ENCODE data around the gene EEFSEC. TPM values are rescaled to one million over a fixed set of nuclear protein-coding genes. Genes with fewer than 3 reads are reported as not detected.
A peak's percentile ranks its signal among the peaks of the same experiment; 100 is the strongest.

EEFSEC gene
- total and polyA plus RNA-seq, 2 experiments from 2014 or later, result 26.7 to 47.9 TPM

GRCh38 chr3:128131897-128132646, 21.2 kb upstream of the EEFSEC start:
- no peak for DNase-seq (ENCODE audit: low read depth in 1 of 2, low spot score in 1 of 2)
- H3K4me3 ChIP-seq, result no peak overlapping the region
- no peak for TF ChIP-seq CTCF (IDR thresholded peaks at IDR 0.05; ENCODE audit: low read depth, low read length)
- no peaks in the 10 kb centered on the region for H3K9me3 ChIP-seq (ENCODE audit: low read depth)
- no peaks in the 10 kb centered on the region for H3K4me1 ChIP-seq (ENCODE audit: low read depth)
- no peaks in the 10 kb centered on the region for H3K36me3 ChIP-seq
- H3K27ac ChIP-seq, result no peak overlapping the region
- peaks cover 13% of the 10 kb centered on the region for H3K27me3 ChIP-seq

GRCh38 chr3:128133273-128133883, 19.9 kb upstream of the EEFSEC start:
- peak in 1 of 2 donors; percentile 84 for DNase-seq (ENCODE audit: low read depth in 1 of 2, low spot score in 1 of 2)
- Histone ChIP-seq H3K4me1 (ENCODE audit: low read depth) (no peaks in the 10 kb centered on the region), H3K9me3 (ENCODE audit: low read depth) (no peaks in the 10 kb centered on the region), H3K27me3 (peaks cover 23% of the 10 kb centered on the region), H3K36me3 (no peaks in the 10 kb centered on the region), H3K27ac (no peak overlapping the region), H3K4me3 (no peak overlapping the region)
- TF ChIP-seq CTCF (IDR thresholded peaks at IDR 0.05; ENCODE audit: low read depth, low read length), result peak; percentile 80

GRCh38 chr3:128143496-128143895, 9.8 kb upstream of the EEFSEC start:
- no peak for TF ChIP-seq CTCF (IDR thresholded peaks at IDR 0.05; ENCODE audit: low read depth, low read length)
- Histone ChIP-seq H3K27ac (no peak overlapping the region), H3K36me3 (no peaks in the 10 kb centered on the region), H3K4me1 (ENCODE audit: low read depth) (no peaks in the 10 kb centered on the region), H3K4me3 (no peak overlapping the region), H3K9me3 (ENCODE audit: low read depth) (no peaks in the 10 kb centered on the region), H3K27me3 (peaks cover 29% of the 10 kb centered on the region)
- DNase-seq (ENCODE audit: low read depth in 1 of 2, low spot score in 1 of 2), result no peak

- no peak for TF ChIP-seq CTCF (IDR thresholded peaks at IDR 0.05; ENCODE audit: low read depth, low read length)
- no peaks in the 10 kb centered on the region for H3K4me1 ChIP-seq (ENCODE audit: low read depth)
- no peaks in the 10 kb centered on the region for H3K9me3 ChIP-seq (ENCODE audit: low read depth)
- H3K27ac ChIP-seq, result no peak overlapping the region
- no peaks in the 10 kb centered on the region for H3K36me3 ChIP-seq
- DNase-seq (ENCODE audit: low read depth in 1 of 2, low spot score in 1 of 2), result no peak
- H3K4me3 ChIP-seq, result no peak overlapping the region
- peaks cover 18% of the 10 kb centered on the region for H3K27me3 ChIP-seq
Measured at GRCh38 chr3:128144512-128145187, 8.6 kb upstream of the EEFSEC start.

GRCh38 chr3:128145279-128145678, 8.0 kb upstream of the EEFSEC start:
- no peaks in the 10 kb centered on the region for H3K4me1 ChIP-seq (ENCODE audit: low read depth)
- peaks cover 16% of the 10 kb centered on the region for H3K27me3 ChIP-seq
- TF ChIP-seq CTCF (IDR thresholded peaks at IDR 0.05; ENCODE audit: low read depth, low read length), result no peak
- H3K27ac ChIP-seq, result no peak overlapping the region
- H3K4me3 ChIP-seq, result no peak overlapping the region
- no peaks in the 10 kb centered on the region for H3K9me3 ChIP-seq (ENCODE audit: low read depth)
- no peak for DNase-seq (ENCODE audit: low read depth in 1 of 2, low spot score in 1 of 2)
- no peaks in the 10 kb centered on the region for H3K36me3 ChIP-seq

Measured in cardiac muscle cell (in vitro differentiated cells and primary cell).